Hepatocyte (in vitro differentiated cells): ENCODE results near the gene COG2.

Experiments
- CTCF ChIP-seq: fragments of 200-600 bp; sonication (generic); IDR thresholded peaks from 2 replicates; pipeline ENCODE4 v1.5.1; 2016; ENCODE audit warnings: antibody characterized with exemption, mild to moderate bottlenecking; ENCODE audit not compliant: poor library complexity
- EZH2 ChIP-seq: fragments of 200-600 bp; sonication (generic); IDR thresholded peaks from 2 replicates; pipeline ENCODE4 v1.6.1; 2016; ENCODE audit warnings: antibody characterized with exemption, mild to moderate bottlenecking, borderline replicate concordance
- EZH2phosphoT487 ChIP-seq: fragments of 200-600 bp; sonication (generic); IDR thresholded peaks from one replicate; pipeline ENCODE4 v1.6.1; 2018; ENCODE audit warnings: antibody characterized with exemption, mild to moderate bottlenecking, low read depth, moderate library complexity; ENCODE audit not compliant: unreplicated experiment, severe bottlenecking

- TF ChIP-seq EZH2phosphoT487 = no peak
- no peak for TF ChIP-seq CTCF
- no peak for TF ChIP-seq EZH2
Measured at GRCh38 chr1:230634384-230634783, 7.9 kb upstream of the COG2 start.
